Tibial artery (tissue), 4 donors: ENCODE data around the gene ADARB2.

Experiments used
- DNase-seq, 2 donors: peaks; one replicate each; pipeline ENCODE4 v3.0.0-alpha.2; 2019
- H3K27ac ChIP-seq, 2 donors: fragments of 200-600 bp; sonication (generic) in 1 of 2; 1 replicate in 1 of 2; 2 replicates in 1 of 2; pipeline ENCODE4 v1.5.1; 2018 to 2019; ENCODE audit warnings: mild to moderate bottlenecking in 1 of 2
- H3K27me3 ChIP-seq, 2 donors: fragments of 200-600 bp; sonication (generic) in 1 of 2; one replicate each; pipeline versions ENCODE4 v1.5.1 to v1.6.0; 2016 to 2019
- H3K36me3 ChIP-seq, 3 donors: fragments of 200-600 bp; sonication (generic) in 2 of 3; one replicate each; pipeline ENCODE4 v1.5.1; 2016 to 2019; ENCODE audit warnings: mild to moderate bottlenecking in 2 of 3
- H3K4me1 ChIP-seq, 4 donors: fragments of 200-600 bp; sonication (generic) in 2 of 4; 1 replicate in 3 of 4; 2 replicates in 1 of 4; pipeline ENCODE4 v1.5.1; 2016 to 2019
- H3K4me3 ChIP-seq, 2 donors: fragments of 200-600 bp; sonication (generic) in 1 of 2; 1 replicate in 1 of 2; 2 replicates in 1 of 2; pipeline ENCODE4 v1.5.1; 2018 to 2019; ENCODE audit warnings: mild to moderate bottlenecking in 2 of 2
- H3K9me3 ChIP-seq, 3 donors: fragments of 200-600 bp; sonication (generic) in 1 of 3; one replicate each; pipeline ENCODE4 v1.5.1; 2016 to 2019
- CTCF ChIP-seq, 2 experiments: fragments of 200-600 bp in 1 of 2; fragments of 450-650 bp in 1 of 2; IDR thresholded peaks; one replicate each; pipeline ENCODE4 v1.5.1; 2017 to 2019; ENCODE audit warnings: antibody characterized with exemption in 2 of 2, mild to moderate bottlenecking in 1 of 2, moderate library complexity in 1 of 2
- intact Hi-C: fragments of 100-400 bp; cut with DNase I; formaldehyde crosslinking; loops from one replicate; pipeline ENCODE4 v1.15.0; 2023; ENCODE audit warnings: low total_unique reads

The ADARB2 gene

GRCh38 chr10:1204434-1205326 is 532.6 kb downstream of the ADARB2 start:
- Histone ChIP-seq H3K27ac (no peak overlapping the region), H3K4me1 (no peaks in the 10 kb centered on the region), H3K9me3 (no peaks in the 10 kb centered on the region), H3K27me3 (peaks cover 0 to 3% of the 10 kb centered on the region in 2 donors), H3K36me3 (no peaks in the 10 kb centered on the region), H3K4me3 (no peak overlapping the region)
- no peak for TF ChIP-seq CTCF (IDR thresholded peaks at IDR 0.05)
- intact Hi-C loops, result no loop called here
- DNase-seq, result no peak

DNA sequence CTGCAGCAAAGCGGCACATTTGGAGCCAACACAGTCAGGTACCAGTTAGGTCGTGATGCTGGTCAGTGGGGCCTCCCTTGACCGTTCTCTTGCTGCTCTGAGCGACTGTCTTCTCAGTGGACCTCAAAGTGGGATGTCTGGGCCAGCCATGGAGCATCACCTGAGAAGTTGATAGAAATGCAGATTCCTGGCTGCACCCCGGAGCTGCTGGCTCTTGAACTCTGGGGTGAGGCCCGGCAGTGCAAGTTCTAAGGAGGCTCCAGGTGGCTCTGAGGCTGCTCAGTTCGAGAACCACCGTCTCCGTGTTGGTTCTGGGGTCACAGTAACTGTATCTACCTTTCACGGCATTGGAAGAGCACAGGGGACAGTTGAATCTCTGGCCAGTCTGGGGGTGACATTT is 533.6 kb downstream of the ADARB2 start:
- peaks cover 0 to 9% of the 10 kb centered on the region in 2 donors for H3K27me3 ChIP-seq
- no peak for DNase-seq
- TF ChIP-seq CTCF (IDR thresholded peaks at IDR 0.05), result no peak
- intact Hi-C loops, result no loop called here
- H3K4me1 ChIP-seq, result no peaks in the 10 kb centered on the region
- H3K4me3 ChIP-seq, result no peak overlapping the region
- no peak overlapping the region for H3K27ac ChIP-seq
- no peaks in the 10 kb centered on the region for H3K36me3 ChIP-seq
- no peaks in the 10 kb centered on the region for H3K9me3 ChIP-seq

DNA sequence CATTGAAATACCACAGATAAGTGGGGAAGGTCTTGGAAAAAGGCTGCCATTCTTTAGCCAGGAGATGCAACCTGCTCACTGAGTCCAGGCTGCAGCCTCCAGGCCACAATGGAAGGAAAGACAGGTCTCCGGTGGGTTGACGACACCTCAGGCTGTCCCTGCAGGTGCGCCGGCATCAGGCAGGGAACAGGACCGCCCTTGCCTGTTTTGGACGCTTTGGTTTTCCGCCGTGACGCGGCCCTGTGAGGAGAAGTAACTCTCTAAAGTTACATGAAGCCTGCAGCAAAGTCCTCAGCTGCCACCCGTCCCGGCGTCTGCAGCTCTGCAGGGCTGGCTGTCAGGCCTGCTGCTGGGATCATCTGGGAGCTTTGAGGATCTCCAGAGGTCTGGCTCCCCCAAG is 534.1 kb downstream of the ADARB2 start:
- H3K4me1 ChIP-seq, result no peaks in the 10 kb centered on the region
- no peaks in the 10 kb centered on the region for H3K36me3 ChIP-seq
- no peak overlapping the region for H3K4me3 ChIP-seq
- no peak for TF ChIP-seq CTCF (IDR thresholded peaks at IDR 0.05)
- DNase-seq, result no peak
- intact Hi-C loops, result no loop called here
- peaks cover 0 to 9% of the 10 kb centered on the region in 2 donors for H3K27me3 ChIP-seq
- H3K27ac ChIP-seq, result no peak overlapping the region
- no peaks in the 10 kb centered on the region for H3K9me3 ChIP-seq

DNA sequence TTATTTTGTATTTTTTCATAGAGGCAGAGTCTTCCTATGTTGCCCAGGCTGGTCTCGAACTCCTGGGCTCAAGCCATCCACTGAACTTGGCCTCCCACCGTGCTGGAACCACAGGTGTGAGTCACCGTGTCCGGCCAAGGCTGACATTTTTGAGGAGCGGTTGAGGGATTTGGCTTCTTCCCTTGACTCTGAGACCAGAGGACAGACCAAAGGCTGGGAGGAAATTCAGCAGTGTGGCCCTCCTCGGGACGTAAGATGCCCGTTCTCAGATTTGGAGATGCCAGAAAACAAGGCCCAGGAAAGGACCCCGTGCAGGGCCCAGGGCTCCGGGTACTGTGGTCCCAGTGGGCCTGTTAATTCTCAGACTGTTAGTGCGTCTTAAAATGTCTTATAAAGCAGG is 535.0 kb downstream of the ADARB2 start:
- H3K4me3 ChIP-seq, result no peak overlapping the region

More for the DNA sequence above, 535.0 kb downstream of the ADARB2 start:
- DNase-seq, result no peak
- intact Hi-C loops, result no loop called here
- Histone ChIP-seq H3K4me1 (no peaks in the 10 kb centered on the region), H3K9me3 (no peaks in the 10 kb centered on the region), H3K27ac (no peak overlapping the region), H3K27me3 (peaks cover 0 to 9% of the 10 kb centered on the region in 2 donors), H3K36me3 (no peaks in the 10 kb centered on the region)
- TF ChIP-seq CTCF (IDR thresholded peaks at IDR 0.05), result no peak
